Measurements from ENCODE around the gene OR51F1.

GRCh38 chr11:4769838-4770237 lies at the start of gene OR51F1:
- TF ChIP-seq CTCF (tag by site-specific recombination; IDR thresholded peaks at IDR 0.05): no peak
- TF ChIP-seq SP2 (tag by site-specific recombination; IDR thresholded peaks at IDR 0.05): no peak
- no peak for TF ChIP-seq ZNF768 (tag by site-specific recombination; IDR thresholded peaks at IDR 0.05)
- TF ChIP-seq ZNF626 (tag by site-specific recombination; IDR thresholded peaks at IDR 0.05): no peak
- no peak for TF ChIP-seq TCF7L2 (IDR thresholded peaks at IDR 0.05; ENCODE audit: borderline replicate concordance, low read depth, low read length)
- no peak for TF ChIP-seq ZBTB49 (tag by site-specific recombination; IDR thresholded peaks at IDR 0.05; ENCODE audit: low read depth)
- no peak for TF ChIP-seq ZNF138 (tag by site-specific recombination; IDR thresholded peaks at IDR 0.05; ENCODE audit: borderline replicate concordance)
- TF ChIP-seq ZNF530 (tag by site-specific recombination; IDR thresholded peaks at IDR 0.05; ENCODE audit: low read depth): no peak
- TF ChIP-seq TSHZ1 (tag by site-specific recombination; IDR thresholded peaks at IDR 0.05; ENCODE audit: borderline replicate concordance): no peak
- TF ChIP-seq ZNF510 (tag by site-specific recombination; IDR thresholded peaks at IDR 0.05; ENCODE audit: insufficient replicate concordance): no peak

Measured in HEK293 (cell line).